ENCODE data around the gene MZT2A.
"Not testable (repeated sequence)": the region's sequence is repeated elsewhere in the genome, so short reads cannot be mapped to it uniquely, and the experiment has no call there.

MZT2A gene

GRCh38 chr2:131490616-131491468 lies 1.4 kb downstream of the MZT2A start:
- peak; percentile 57 for DNase-seq

- DNase-seq = no peak
Observed at GRCh38 chr2:131488306-131489205, 3.6 kb downstream of the MZT2A start.

- not testable (repeated sequence) for DNase-seq
Observed at GRCh38 chr2:131486201-131486902, 5.8 kb downstream of the MZT2A start.

GRCh38 chr2:131484906-131485460 lies 7.2 kb downstream of the MZT2A start:
- DNase-seq = not testable (repeated sequence)

GRCh38 chr2:131483981-131484820 lies 8.0 kb downstream of the MZT2A start:
- DNase-seq = not testable (repeated sequence)

- not testable (repeated sequence) for DNase-seq
Observed at GRCh38 chr2:131482506-131483155, 9.6 kb downstream of the MZT2A start.

GRCh38 chr2:131480351-131480750 lies 11.8 kb downstream of the MZT2A start:
- DNase-seq = not testable (repeated sequence)

- not testable (repeated sequence) for DNase-seq
Observed at GRCh38 chr2:131478850-131479461, 13.2 kb downstream of the MZT2A start.

GRCh38 chr2:131478074-131478849 lies 13.9 kb downstream of the MZT2A start:
- not testable (repeated sequence) for DNase-seq

- not testable (repeated sequence) for DNase-seq
Observed at GRCh38 chr2:131477227-131477626, 15.0 kb downstream of the MZT2A start.

GRCh38 chr2:131476363-131476762 lies 15.8 kb downstream of the MZT2A start:
- not testable (repeated sequence) for DNase-seq

- no peak for DNase-seq
Observed at GRCh38 chr2:131475831-131476230, 16.4 kb downstream of the MZT2A start, which contains the start of gene TUBA3D. TUBA3D (plus strand) TSS chr2:131476119; CDS start chr2:131476200, 81 bp downstream.

GRCh38 chr2:131473266-131473665 lies 18.9 kb downstream of the MZT2A start:
- DNase-seq = not testable (repeated sequence)

GRCh38 chr2:131471624-131472023 lies 20.6 kb downstream of the MZT2A start:
- not testable (repeated sequence) for DNase-seq

- not testable (repeated sequence) for DNase-seq
Observed at GRCh38 chr2:131470944-131471343, 21.3 kb downstream of the MZT2A start.

- not testable (repeated sequence) for DNase-seq
Observed at GRCh38 chr2:131467722-131468121, 24.5 kb downstream of the MZT2A start.

GRCh38 chr2:131454914-131455313 lies 37.3 kb downstream of the MZT2A start:
- DNase-seq = not testable (repeated sequence)

- not testable (repeated sequence) for DNase-seq
Observed at GRCh38 chr2:131451265-131451949, 40.8 kb downstream of the MZT2A start.

GRCh38 chr2:131447981-131448380 lies 44.2 kb downstream of the MZT2A start:
- DNase-seq = not testable (repeated sequence)
